SHP77 (cell line): ENCODE results near the gene RNF183.

ENCODE experiments used
- DNase-seq, 2 experiments: peaks; one replicate each; lab custom pipeline; 2025; lab: John Stamatoyannopoulos, UW

The RNF183 gene, protein sequence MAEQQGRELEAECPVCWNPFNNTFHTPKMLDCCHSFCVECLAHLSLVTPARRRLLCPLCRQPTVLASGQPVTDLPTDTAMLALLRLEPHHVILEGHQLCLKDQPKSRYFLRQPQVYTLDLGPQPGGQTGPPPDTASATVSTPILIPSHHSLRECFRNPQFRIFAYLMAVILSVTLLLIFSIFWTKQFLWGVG

DNA sequence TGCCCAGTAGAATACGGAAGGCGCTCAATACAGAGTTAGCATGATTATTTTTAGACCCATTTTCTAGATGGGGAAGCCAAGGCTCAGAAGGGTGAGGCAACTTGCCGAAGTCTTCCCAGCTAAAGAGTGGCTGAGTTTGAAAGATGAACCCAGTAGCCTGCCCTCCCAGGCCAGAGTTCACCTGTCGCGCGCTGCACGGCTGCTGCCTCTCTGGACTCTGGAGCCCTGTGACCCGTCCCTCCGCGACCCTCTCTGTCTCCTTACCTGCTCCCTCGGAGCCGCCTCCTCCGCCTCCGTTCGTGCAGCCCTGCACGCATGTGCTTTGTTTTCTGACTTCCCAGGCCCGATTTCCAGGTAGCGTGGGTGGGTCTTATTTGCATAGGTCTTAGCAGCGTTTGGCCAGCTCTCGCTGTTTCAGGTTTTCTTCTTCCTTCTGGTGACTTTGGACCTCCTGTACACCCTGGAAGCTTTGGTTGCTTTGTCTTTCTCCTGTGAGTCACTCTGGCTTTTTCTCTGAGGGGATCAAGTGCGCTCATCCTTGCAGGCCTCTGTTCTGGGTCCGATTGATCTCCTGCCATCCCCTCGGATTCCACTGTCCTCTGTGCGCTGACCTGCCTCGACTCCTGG lies at the start of gene RNF183:
RNF183 (minus strand) TSS at position 585 of the 627 bp plus-strand sequence. CDS start 5,192 bp downstream, outside the sequence.
- no peak for DNase-seq

DNA sequence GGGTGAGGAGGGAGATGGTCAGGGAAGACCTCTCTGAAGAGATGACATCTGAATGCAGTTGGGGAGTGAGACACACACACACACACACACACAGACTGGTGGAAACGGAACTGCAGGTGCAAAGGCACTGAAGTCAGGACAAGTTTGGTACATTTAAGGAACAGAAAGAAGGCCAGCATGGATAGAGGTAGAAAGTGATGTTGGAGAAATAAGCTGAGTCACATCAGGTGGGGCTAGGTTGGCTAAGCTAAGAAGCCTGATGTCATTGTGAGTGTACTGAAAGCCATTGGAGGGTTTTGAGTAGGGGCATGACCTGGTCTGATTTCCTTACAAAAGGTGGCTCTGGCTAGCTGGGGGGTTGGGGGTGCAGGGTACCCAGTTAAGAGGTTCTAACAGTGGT lies 49.2 kb upstream of the RNF183 start:
- no peak for DNase-seq

DNA sequence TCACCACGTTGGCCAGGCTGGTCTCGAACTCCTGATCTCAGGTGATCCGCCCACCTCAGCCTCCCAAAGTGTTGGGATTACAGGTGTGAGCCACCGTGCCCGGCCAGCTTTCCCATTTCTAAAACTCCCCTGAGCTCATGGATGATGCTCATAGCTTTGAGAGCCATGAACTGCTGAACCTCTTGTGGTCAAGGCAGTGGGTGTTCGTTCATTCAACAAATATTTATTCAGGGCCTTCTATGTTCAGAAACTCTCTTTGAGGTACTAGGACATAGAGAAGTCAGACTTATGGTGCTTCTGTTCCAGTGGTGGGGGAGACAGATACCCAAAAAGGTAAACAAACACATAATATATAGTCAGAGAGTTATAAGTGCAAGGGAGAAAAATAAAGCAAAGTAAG lies 48.8 kb upstream of the RNF183 start:
- no peak for DNase-seq

DNA sequence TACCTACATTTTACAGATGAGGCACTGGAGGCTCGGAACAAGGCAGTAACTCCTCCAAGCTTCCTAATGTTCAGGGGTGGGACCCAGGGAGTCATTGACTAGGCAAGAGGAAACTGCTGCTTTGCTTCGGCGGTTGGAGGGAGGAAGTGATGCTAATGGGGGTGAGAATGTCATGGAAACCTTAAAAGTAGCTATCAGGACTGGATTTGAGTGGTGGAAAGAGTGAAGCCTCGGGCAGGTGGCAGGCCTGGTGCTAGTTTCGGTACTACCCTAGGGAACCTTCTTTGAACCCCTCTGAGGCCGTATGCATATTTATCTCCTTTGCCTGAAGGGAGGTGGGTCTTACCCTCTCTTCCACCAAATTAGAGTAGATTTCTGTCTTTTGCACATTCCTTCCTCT lies 47.8 kb upstream of the RNF183 start:
- DNase-seq = no peak

DNA sequence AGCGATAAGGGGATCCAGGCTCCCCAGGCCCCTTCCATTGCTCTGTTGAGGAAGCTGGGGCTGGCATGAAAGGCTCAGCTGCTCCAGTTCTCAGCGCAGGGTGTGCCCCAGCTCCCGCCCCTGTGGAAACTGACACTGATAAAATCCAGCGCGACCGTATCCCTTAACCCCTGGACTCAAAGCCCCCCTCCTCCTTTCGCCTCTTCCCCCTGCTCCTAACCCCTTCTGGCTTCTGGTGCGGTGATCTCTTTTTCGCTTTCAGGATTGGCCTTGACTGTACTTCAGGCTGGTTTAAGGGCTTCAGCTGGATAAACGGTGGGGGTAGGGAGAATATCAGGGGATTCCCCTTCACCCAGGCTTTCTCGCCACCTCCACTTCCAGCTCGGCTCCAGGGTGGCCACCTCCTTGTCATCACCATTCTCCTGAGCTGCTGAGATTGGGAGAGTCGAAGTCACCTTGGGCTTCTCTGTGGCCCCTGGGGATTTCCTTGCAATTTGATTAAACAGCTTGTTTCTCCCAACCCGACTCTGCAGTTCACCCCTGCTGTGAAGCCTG lies 47.0 kb upstream of the RNF183 start:
- no peak for DNase-seq

DNA sequence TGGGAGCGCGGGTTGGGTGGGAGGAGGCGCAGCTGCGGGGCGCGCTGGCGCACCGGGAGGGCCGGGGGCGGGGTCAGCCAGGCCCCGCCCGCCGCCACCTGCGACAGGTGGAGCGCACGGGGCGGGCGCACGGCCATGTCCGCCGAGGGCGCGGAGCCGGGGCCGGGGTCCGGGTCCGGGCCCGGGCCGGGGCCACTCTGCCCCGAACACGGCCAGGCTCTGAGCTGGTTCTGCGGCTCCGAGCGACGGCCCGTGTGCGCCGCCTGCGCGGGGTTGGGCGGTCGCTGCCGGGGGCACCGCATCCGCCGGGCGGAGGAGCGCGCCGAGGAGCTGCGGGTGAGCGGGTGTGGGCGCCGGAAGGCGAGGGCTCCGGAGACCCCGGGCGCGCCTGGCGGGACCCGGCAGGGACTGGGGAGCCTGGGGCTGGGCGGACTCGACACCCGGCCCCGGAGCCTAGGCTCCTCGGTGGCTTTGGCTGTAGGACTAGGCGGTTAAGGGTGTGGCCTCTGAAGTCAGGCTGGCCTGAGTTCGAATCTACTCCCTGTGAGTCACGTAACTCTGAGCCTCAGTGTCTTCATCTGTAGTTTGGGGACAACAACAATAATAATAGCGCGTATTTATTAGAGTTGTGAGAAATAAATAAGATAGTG lies 46.4 kb upstream of the RNF183 start, which contains the start of gene BSPRY:
BSPRY (plus strand) TSS at position 97 of the 650 bp plus-strand sequence; CDS start at position 136, 39 bp downstream.
- DNase-seq = peak in 1 of 2 experiments; percentile 17

DNA sequence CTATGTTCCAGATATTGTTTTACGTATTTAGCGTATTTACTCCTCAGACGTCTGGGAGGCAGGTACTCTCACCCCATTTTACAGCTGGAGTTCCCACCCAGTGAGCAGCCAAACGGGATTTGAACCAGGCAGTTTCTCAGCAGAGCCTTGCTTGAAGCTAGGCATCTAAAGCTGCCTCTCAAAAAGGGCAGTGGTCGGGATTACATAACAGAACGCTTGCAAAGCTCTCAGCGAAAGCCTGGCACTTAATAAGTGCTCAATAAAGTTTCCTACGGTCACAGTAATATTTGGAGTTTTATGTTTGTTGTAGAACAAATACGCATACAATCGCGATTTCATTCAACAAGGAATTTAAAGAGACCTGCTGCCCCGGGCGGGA lies 45.9 kb upstream of the RNF183 start:
- no peak for DNase-seq

DNA sequence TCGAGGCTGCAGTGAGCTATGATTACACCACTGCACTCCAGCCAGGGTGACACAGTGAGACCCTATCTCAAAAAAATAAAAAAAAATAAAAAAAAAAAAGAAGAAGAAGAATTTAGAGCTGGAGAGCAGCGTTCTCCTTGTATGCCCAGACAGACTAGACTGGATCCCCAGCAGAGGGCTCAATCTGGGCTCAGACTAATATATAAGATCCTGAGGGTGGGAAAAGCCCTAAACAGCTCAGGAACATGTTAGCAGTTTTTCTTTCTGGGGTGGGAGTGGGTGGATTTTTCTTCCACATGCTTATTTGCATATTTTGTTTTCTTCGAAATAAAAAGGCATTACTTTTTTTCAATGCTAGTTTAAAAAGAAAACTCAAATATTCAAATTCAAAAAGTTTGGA lies 45.3 kb upstream of the RNF183 start:
- DNase-seq = no peak

DNA sequence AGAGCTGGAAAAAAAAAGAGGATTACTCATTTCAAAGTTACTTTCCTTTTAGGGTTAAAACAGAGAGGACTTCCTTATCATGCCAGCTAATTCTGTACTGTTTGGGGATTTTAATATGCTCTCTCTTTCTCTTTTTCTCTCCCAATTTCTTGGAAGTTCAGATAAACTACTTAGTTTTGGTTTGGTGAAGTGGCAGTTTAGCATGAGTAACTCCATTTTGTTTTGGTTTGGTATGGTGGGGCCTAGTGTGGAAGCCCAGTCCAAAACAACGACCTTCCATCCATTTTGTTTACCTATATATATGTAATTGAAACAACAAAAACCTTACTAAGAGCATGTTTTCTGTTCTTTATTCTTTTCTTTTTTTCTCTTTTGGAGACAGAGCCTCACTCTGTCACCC lies 42.5 kb upstream of the RNF183 start:
- no peak for DNase-seq

DNA sequence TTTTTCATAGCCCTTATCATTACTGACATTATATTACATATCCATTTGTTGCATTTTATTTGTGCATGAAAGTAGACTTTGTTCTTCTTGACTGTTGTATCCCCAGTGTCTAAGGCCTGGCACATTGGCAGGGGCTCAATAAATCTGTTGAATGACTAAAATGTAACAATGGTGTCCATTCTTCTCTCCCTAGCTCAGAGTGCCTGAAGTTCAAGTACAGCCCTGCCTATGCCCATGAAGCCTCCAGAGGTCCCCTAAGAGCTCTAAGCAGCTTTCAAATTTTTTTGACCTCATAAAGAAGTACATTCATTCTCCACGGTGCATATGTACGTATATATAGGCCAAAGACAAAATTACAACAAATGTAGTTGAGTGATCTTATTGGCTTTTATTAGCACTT lies 42.0 kb upstream of the RNF183 start:
- DNase-seq = no peak

DNA sequence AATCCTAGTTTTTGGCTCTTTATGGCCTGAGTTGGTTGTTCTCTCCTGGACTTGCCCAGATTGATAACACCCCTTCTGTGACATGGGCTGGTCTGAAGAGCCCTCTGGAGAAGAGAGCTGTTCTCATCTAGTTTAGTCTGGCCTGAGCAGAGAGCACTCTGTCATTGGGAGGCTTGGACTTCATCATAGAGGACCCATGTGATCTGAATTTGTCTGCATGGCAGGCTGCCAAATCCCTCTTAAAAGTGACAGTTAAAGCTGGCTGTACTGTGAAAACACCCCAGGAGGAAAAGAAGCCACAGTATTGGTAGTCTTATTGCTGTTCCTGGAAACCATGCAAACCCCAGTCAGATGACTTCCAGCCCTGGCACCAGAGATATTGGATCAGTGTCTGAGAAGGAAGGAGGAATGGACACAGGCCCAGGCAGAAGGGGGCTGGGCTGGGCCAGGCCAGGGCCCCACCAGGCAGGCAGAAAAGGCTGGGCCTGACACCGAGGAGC lies 40.6 kb upstream of the RNF183 start:
- peak; percentile 90 to 93 for DNase-seq

DNA sequence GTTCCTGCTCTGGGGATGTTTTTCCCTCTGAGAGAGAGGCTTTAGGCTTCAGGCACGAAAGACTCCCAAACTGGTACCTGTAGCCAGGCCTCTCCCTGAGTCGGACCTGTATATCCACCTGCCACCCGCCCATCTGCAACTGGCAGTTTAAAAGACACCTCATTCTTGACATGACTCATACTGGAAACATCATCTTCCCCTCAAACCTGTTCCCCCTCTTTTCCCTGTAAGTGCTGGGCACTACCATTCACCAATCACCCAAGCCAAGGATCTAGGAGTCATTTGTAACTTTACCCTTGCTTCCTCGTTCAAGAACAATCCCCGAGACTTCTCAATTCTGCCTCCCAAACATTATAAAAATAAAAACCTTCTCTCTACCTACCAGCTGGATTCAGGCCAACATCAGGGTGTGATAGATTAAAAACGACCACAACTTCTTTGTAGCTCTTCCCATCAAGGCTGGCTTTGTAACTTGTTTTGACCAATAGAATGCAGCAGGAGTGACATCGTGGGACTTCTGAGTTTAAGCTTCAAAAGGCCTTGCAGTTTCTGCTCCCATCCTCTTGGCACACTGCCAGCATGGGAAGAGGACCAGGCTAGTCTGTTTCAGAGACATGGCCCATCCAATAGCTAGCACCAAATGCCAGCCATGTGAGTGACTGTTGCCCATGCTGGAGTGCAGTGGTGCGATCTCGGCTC lies 38.7 kb upstream of the RNF183 start:
- peak in 1 of 2 experiments; percentile 22 for DNase-seq

DNA sequence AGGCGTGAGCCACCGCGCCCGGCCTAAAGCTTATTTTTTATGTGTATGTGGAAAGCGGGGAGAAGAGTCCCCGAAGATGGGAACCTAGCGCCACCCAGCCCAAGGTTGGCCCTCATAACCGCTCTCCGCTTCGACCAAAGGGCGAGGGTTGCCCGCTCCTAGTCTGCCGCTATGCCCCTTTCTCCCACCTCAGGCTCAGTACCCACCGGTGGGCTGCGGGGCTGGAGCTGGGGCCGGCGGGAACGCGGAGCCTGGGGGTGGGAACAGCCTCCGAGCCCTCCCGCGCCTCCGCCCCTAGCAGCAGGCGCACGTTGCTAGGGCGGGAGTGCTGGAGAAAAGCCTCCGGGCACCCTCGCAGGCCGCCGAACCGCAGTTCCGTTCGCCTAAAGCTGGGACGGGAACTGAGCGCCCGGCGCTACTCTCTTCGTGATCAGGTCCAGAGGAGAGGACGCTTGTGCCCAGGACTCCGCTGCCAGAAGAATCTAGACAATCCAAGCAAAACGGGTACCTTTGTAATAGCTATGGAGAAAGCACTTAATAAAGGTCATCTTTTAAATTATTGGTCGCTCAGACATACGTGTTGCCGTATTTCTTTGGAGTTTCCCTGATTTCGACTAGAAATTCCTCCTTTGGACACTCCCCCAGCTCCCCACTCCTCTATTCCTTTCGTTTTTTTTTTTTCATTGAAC lies 37.0 kb upstream of the RNF183 start, which contains the start of gene WDR31:
WDR31 (minus strand) TSS at position 265 of the 689 bp plus-strand sequence. CDS start 8,253 bp downstream, outside the sequence.
- peak; percentile 85 to 86 for DNase-seq

DNA sequence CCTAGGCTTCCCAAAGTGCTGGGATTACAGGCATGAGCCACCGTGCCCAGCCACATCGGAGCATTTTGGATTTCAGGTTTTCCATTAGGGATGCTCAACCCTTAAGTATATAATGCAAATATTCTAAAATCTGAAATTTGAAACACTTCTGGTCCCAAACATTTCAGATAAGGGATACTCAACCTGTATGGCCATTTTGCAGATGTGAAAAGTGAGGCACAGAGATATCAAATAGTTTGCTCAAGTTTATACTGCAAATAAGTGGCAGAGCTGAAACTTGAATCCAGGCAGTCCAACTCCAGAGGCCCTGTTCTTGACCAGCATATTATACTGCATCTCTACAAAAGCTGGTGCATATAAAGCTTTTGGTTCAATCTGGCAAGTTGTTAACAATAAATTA lies 34.5 kb upstream of the RNF183 start:
- DNase-seq = no peak

DNA sequence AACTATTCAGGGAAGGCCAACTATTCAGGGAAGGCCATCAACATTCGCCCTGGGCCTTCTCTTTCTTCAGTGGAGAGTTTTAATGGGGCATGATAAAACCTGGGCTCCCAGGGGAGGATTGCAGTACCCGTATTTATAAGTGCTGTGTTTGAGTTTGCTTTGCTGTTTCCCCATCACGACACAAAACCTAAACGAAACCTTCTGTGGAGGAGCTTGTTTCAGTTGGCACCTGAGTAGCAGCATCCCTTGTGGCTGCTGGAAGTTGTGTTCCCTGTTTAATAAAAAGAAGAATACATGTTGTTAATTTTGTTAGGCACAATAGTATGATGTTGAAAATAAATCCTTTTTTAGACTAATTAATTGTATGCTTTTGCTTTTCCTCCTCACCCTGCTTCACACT lies 28.6 kb upstream of the RNF183 start:
- no peak for DNase-seq

DNA sequence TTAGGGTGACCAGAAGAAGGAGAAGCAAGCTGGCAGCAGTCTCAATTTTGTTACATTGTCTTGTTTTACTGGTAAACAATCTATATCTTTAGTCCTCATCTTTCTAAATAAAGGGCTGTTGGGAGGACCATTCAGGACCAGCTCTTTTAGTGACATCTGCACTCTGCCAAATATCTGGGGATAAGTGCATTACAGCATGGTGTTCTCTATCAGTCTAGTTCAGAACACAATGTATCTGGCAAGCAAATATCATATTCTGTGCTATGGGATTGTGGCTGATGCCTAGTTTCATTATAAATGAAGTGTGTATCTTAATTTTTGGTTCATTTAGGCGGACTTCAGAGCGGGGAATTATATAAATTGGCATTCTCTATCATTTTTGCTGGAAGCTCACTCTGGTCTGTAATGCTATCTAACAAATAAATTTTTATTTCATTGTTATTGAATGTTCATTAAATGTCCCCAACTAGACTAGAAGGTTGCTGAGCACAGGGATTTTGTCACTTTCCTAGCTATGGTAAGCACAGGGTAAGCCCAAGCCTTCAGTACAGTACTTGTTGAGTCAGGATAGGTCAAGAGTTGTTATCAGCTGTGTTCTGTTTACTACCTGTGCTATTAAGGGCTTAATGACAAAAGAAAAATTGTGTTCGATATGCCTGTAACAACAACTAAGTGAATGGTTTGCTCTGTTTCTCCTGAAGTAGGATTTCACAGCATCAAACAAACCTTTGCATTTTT lies 25.0 kb upstream of the RNF183 start:
- DNase-seq = no peak

DNA sequence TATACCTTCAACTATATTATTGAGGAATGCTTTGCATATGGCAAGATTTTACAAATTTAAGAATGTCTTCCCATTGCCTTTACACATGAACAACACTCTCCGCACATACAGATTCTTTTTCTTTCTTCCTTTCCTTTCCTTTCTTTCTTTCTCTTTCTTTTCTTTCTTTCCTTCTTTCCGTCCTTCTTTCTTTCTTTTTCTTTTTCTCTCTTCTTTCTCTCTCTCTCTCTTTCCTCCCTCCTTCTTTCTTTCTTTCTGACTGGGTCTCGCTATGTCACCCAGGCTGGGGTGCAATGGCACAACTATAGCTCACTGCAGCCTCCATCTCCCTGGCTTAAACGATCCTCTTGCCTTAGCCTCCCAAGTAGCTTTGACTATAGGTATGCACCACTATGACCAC lies 23.1 kb upstream of the RNF183 start:
- no peak for DNase-seq

DNA sequence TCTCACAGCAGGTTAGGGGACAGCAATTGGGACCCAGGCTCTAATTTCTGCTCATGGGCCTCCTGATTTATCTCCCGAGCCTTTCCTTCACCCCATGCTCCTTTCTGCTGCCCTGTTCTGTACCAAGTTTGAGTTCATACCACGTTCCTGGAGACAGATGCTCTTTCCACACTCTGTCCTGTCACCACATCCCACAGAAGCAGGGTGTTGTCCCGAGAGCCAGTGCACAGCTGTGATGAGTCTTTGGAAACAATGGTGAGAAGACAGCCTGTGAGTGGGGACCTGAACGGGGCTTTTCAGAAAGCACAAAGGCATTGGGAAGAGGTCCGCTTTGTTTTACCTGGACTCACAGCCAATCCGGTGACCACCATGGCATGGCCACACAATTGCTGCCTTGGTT lies 19.5 kb upstream of the RNF183 start:
- DNase-seq = no peak

DNA sequence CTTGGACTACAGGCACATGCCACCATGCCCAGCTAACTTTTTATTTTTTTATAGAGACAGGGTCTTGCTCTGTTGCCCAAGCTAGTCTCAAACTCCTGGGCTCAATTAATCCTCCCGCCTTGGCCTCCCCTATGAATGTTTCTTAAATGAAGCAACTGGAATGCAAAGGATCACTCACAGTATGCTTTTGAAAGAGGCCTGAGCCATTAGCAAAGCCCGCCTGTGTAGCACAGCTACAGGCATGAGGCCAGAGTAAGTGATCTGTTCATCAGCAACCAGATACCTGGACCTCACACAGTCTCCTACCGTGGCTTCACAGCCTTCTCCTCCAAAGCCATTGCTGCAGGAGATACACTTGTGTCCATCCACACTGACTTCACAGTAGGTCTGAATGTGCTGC lies 16.9 kb upstream of the RNF183 start:
- no peak for DNase-seq

DNA sequence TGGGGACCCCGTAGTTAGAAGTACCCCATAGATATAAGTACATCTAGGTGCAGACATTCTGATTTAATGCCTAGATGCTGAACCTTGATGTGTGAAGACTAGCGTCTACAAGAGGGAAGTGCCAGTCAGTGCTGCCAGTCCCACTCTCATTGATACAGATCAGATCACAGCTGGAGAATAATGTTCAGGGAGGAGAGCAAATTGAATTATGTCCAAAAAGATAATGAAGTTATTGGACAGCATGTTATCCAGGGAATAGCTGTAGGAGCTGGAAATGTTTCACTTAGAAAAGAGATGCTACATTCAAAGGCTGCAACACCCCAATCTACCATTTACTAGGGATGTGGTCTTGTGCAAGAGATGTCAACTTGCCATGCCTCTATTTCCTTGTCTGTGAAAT lies 15.9 kb upstream of the RNF183 start:
- DNase-seq = no peak

DNA sequence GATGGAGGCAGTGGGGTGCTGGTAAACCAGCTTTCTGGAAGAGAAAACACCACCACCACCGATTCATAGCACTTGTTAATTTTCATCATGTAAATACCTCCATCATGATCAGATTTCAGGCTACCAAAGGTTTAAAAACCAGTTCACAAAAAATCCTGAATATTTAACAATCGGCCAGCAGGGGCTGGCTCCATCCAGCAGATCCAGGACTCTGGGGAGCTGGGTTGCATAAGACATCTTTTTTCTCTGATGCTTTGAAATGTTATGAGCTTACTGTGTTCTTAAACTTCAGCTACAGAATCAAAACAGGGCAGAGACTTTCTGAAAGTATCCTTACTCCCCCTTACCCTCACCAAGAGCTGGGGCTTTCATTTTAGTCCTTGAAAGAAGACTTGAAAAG lies 14.6 kb upstream of the RNF183 start:
- DNase-seq = no peak
